ENCODE data around the gene S1PR3.

The S1PR3 gene

GRCh38 chr9:88969646-88970373, 21.5 kb upstream of the S1PR3 start:
- DNase-seq, result no peak

- DNase-seq, result no peak
Measured at GRCh38 chr9:88971131-88971960, 19.9 kb upstream of the S1PR3 start.

- DNase-seq, result no peak
Measured at GRCh38 chr9:88972401-88972800, 18.9 kb upstream of the S1PR3 start.

DNA sequence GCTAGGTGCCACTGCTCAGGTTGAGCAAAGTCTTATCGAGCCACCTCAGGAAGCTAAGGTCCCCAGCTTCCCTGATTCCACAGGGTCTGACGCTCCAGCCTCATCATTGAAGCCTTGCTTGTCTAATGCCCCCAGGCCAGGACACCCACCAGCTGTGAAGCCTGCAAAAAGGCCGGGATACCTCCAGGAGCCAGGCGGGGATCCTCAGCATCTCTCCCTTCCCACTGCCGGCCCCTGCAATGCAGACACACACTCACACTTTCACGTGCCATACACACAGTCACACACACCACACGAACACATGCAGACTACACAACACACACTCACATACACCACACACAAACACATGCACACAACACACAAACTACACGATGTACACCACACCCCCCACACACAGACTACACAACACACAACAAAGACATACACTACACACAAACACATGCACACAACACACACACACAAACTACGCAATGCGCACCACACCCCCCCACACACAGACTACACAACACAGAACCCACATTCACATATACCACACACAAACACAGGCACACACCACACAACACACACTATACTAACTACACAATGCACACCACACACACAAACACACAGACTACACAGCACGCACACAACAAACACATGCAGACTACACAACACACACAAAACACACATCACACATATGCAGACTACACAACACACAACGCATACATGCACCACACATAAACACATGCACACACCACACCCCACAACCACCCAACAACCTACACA, 17.8 kb upstream of the S1PR3 start:
- DNase-seq, result no peak

- no peak for DNase-seq
Measured at GRCh38 chr9:88974641-88975040, 16.6 kb upstream of the S1PR3 start.

GRCh38 chr9:88975966-88976889, 15.0 kb upstream of the S1PR3 start:
- no peak for DNase-seq

DNA sequence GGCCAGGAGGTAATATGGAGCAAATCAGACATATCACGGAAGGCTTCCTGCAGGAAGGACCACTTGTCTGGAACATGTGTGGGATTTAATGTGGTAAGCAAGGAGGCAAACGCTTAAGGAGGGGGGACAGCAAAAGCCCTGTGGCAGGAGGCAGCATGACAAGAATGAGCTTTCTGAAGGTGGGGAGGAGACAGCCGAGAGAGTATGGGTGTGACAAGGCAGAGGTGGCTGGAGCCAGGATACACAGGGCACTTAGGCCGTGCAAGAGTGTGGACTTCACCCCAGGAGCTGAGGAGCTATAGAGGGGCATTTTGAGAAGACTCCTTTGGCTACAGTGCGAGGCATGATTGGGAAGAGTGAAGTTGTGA, 14.4 kb upstream of the S1PR3 start:
- DNase-seq, result no peak

DNA sequence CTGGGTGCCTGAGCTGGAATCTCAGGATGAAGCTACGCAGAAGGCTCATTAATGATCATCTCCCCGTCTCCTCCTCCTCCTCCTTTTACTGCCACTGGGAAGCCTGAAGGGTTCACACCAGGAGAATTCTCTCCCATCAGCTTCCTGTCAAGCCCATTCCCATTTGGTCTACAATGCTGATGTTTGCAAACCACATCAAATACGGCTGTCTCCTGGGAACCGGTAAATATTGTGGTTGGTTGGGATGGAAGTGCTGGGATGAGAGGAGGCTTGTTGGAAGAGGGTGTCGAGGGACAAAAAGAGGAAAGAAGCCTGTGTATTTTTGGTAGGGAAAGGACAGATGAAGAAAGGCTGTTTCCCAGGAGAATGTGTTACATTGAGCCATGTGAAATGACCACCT, 13.2 kb upstream of the S1PR3 start:
- DNase-seq, result no peak

- DNase-seq, result no peak
Measured at GRCh38 chr9:88979021-88979420, 12.2 kb upstream of the S1PR3 start.

GRCh38 chr9:88979791-88980190, 11.5 kb upstream of the S1PR3 start:
- DNase-seq, result no peak

GRCh38 chr9:88980740-88981203, 10.5 kb upstream of the S1PR3 start:
- no peak for DNase-seq

GRCh38 chr9:88983865-88984542, 7.3 kb upstream of the S1PR3 start:
- no peak for DNase-seq

GRCh38 chr9:88984543-88984883, 6.8 kb upstream of the S1PR3 start:
- no peak for DNase-seq

DNA sequence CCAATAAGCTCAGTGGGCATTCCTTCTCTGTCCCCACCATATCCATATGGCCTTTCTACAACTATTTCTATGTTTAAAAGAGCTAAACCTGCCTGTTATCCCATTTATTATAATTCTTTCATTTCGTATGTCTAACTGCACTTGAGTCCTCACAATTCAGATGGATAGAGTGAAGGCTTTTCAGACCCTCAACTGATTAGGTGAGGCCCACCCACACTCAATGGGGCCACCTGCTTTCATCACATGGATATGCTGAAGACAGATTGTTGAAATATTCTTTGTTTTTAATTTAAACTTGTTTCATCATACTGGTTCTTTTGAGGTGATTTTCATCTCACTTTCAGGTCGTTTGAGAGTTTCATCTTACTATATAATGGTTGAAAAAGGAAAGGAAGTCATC, 5.7 kb upstream of the S1PR3 start:
- DNase-seq, result no peak

- DNase-seq, result no peak
Measured at GRCh38 chr9:88986776-88987175, 4.5 kb upstream of the S1PR3 start.

- DNase-seq, result no peak
Measured at GRCh38 chr9:88987661-88988060, 3.6 kb upstream of the S1PR3 start.

DNA sequence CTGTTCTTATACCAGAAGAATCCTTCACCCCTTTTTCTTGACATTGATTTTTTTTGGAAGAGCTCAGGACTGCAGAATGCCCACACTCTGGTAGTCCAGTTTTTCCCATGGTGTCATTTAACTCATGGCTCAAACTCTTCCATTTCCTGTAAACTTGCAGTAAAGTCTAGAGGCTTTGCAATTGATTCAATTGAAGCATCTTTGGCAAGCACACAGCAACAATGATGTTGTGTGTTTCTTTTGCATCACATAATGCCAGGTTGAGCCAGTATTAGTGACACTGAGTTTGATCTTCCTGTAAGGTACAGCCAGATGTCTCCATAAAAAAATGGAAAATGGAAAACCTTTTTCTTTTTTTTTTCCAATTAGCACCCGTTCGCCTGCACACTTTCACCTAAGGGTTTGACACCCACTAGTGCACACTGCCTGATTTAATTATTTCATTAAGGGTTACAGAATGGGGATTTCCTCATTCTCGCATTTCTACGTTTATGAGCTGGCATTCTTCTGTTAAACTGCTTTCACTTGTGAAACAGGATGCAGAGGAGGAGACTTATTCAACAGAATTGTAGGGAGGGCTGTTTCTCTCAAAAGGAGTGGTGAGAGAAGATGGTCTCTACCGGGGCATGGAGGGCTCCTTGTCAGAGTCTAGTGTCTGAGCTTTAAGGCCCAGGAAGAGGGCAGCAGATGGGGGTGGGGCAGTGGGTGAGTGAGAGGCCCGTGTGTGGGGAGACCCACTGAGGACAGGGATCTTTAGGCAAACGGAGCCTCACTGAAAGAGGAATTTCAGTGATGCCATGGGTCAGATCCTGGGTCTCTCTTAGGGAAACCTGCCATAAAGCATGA, 2.2 kb upstream of the S1PR3 start:
- peak; percentile 16 for DNase-seq

DNA sequence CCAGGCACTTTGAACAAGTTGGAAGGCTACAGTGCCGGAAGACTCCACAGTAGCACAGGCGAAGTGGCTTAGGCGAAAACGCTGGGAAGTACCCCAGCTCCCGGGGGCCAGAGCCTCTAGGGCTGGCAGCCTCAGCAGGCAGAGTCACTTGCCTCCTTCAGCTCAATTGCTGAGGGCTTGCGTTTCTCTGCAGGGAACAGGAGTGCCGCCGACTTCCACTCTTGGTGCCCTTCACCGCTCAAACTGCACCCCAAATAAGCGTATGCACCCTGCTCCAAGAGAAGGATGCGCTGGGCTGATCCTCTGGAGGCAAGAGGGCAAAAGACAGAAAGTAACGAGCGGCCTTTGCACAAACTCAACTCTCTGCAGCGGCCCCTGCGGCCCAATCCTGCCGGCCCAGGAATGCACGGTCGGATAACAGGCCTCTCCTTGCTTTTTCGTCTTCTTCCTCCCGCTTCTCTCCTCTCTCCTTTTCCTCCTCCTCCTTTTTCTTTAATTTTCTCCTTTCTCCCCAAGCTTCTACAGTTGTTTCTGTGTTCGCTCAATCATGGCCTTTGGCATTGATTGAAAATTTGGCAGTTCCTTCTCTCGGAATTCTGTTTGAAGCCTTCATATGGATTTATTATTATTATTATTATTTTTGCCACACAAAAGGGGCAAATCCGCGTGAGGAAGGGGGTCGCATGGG, 1.1 kb upstream of the S1PR3 start:
- DNase-seq, result no peak

DNA sequence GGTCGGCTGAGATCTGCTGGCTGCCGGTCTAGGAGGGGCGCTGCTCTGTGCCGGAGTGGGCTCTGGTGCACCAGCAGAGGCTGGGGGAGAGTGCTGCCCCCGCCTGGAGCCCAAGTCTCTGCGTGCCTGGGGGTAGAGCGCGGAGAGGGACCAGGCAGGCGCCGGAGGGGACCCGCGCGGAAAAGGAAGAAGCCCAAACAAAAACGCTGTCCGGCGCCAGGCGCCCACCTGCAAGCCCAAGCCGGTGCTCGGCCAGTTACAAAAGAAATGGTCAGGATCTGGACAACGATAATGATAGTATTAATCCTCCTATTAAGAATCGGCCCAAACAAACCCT, 571 bp upstream of the S1PR3 start:
- DNase-seq, result no peak

- DNase-seq, result no peak
Measured at GRCh38 chr9:88992556-88992955, 1.3 kb downstream of the S1PR3 start.

GRCh38 chr9:88993327-88993726, 2.1 kb downstream of the S1PR3 start:
- no peak for DNase-seq

Measured in CD4-positive, alpha-beta T cell treated with Interleukin-17A for 1 hour (primary cell).